ENCODE data around the gene USH2A.

- TF ChIP-seq CTCF (IDR thresholded peaks at IDR 0.05) (no peak), POLR2A (IDR thresholded peaks at IDR 0.05) (no peak)
Measured at GRCh38 chr1:215643592-215644321, 779.5 kb downstream of the USH2A start.

All from lower leg skin (tissue), 3 donors.